EL (cell line): ENCODE measurements around the gene CTTNBP2.
A peak's percentile ranks its signal among the peaks of the same experiment; 100 is the strongest.

Experiments
- DNase-seq: peaks from one replicate; pipeline ENCODE4 v3.0.0-alpha.2; 2016

The CTTNBP2 gene, protein sequence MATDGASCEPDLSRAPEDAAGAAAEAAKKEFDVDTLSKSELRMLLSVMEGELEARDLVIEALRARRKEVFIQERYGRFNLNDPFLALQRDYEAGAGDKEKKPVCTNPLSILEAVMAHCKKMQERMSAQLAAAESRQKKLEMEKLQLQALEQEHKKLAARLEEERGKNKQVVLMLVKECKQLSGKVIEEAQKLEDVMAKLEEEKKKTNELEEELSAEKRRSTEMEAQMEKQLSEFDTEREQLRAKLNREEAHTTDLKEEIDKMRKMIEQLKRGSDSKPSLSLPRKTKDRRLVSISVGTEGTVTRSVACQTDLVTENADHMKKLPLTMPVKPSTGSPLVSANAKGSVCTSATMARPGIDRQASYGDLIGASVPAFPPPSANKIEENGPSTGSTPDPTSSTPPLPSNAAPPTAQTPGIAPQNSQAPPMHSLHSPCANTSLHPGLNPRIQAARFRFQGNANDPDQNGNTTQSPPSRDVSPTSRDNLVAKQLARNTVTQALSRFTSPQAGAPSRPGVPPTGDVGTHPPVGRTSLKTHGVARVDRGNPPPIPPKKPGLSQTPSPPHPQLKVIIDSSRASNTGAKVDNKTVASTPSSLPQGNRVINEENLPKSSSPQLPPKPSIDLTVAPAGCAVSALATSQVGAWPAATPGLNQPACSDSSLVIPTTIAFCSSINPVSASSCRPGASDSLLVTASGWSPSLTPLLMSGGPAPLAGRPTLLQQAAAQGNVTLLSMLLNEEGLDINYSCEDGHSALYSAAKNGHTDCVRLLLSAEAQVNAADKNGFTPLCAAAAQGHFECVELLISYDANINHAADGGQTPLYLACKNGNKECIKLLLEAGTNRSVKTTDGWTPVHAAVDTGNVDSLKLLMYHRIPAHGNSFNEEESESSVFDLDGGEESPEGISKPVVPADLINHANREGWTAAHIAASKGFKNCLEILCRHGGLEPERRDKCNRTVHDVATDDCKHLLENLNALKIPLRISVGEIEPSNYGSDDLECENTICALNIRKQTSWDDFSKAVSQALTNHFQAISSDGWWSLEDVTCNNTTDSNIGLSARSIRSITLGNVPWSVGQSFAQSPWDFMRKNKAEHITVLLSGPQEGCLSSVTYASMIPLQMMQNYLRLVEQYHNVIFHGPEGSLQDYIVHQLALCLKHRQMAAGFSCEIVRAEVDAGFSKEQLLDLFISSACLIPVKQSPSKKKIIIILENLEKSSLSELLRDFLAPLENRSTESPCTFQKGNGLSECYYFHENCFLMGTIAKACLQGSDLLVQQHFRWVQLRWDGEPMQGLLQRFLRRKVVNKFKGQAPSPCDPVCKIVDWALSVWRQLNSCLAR (N-terminal part only)

GRCh38 chr7:117873310-117874190 lies at the start of gene CTTNBP2:
Gene CTTNBP2 (minus strand): TSS chr7:117873441. CDS start chr7:117873415, 26 bp downstream.
- DNase-seq, result peak; percentile 10

GRCh38 chr7:117916309-117916708 lies 43.1 kb upstream of the CTTNBP2 start:
- DNase-seq, result no peak

DNA sequence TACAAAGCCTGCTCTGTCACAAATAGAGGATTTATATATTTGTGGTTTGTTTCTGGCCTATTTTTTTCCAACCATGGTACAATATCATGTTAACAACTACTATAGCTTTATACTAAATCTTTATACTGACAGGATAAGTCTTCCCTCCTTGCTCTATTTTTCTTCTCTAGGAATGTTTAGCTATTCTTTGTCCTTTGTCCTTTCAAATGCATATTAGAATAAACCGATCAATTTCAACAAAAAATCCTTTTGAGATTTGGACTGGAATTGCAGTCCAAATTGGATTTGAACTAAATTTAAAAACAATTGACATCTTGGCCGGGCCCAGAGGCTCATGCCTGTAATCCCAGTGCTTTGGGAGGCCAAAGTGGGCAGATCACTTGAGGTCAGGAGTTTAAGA lies 39.2 kb upstream of the CTTNBP2 start:
- DNase-seq, result no peak

- DNase-seq, result no peak
These were observed 35.0 kb upstream of the CTTNBP2 start for GRCh38 chr7:117908031-117908795.

DNA sequence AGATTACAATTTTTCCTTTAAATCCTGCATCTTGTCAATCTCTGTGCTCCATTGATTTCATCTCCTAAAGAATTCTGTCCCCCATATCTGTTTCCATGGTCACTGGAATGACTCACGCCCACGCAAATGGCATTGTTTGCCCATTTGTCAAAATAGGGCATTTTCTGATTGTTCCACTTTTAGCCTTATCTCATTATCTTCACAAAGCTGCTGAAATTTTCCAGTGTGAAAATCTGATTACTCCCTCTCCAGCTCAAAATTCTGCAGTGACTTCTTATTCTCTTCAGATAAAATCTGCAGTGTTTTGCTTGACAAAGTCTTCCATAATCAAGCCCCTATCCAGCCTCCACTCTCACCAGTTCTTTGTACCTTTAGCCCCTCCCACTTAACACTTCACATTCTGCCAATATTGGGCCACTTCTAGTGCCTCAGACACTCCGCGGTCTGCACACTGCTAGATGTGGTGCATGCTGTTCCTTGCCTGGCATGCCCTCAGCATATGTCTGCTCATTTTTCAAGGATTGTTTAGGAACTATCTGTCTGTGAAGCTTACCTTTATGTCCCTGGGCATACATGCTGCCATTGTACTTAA lies 33.9 kb upstream of the CTTNBP2 start:
- no peak for DNase-seq

GRCh38 chr7:117902314-117902889 lies 29.2 kb upstream of the CTTNBP2 start:
- DNase-seq, result no peak

DNA sequence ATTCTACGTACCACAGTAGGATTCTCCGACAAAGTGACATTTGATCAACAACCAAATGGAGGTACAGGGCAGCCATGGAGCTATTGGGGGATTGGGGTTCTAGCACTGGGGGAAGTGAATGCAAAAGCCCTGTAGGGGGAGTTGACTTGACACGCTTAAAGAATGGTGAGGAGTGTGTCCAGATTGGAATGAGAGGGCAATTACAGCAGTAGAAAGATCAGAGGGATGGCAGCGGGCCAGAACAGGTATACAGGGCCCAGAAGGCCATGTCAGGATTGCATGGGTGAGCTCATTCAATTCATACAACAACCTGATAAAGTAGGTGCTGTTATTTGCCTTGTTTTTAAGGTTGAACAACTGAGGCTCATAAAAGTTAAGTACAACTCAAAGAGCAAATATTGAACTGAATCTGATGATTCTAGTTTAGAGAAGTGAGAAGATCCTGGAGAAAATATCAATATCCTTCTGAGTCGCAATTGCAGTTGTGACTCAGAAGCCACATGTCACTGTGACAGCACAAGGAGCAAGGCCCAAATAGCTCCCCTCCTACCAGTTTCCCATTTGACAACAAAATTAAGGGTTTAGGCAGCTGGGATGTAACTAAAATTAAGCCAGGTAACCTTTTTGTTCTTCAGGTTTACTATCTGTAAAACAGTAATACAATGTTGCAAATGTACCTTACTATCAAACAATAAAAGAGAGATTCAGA lies 28.0 kb upstream of the CTTNBP2 start:
- no peak for DNase-seq

GRCh38 chr7:117896339-117896738 lies 23.1 kb upstream of the CTTNBP2 start:
- no peak for DNase-seq

DNA sequence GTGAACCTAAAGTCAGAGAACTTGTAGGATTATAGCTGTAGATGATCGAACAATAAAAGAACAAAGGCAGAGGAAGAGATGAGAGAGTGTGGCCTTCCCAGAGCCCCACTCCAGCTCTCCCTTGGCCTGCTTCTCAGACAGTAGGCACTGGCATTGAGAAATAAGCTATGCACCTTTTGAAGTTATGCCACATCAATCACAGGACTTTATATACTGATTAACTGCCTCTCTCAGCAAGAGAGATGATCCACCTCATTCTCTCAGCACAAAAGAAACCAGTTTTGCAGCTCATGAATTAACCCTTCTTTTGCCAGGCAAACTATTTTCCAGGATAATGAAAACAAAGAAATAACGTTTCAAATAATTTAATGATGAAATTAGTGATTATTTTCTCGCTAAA lies 22.0 kb upstream of the CTTNBP2 start:
- DNase-seq, result no peak

DNA sequence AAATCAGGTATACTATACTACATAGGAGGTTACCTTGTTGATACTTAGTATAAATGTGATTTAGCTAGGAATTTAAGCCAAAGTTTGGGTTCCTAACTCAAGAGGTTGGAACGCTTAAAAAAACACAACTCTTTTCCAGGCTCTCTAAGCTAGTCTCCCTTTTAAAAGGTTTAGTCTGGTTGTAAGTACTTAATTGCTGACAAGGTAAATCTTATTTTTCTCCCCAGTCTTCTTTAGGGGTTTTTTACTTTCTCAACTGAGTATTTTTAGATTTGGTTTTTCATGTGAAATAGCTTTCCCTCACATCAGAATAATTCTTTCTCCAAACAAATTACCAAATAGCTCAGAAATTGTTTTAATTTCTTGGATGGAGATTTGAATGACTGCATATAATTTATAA lies 20.8 kb upstream of the CTTNBP2 start:
- DNase-seq, result no peak

GRCh38 chr7:117892821-117893220 lies 19.6 kb upstream of the CTTNBP2 start:
- DNase-seq, result no peak

- DNase-seq, result no peak
These were observed 16.4 kb upstream of the CTTNBP2 start for GRCh38 chr7:117889611-117890010.

DNA sequence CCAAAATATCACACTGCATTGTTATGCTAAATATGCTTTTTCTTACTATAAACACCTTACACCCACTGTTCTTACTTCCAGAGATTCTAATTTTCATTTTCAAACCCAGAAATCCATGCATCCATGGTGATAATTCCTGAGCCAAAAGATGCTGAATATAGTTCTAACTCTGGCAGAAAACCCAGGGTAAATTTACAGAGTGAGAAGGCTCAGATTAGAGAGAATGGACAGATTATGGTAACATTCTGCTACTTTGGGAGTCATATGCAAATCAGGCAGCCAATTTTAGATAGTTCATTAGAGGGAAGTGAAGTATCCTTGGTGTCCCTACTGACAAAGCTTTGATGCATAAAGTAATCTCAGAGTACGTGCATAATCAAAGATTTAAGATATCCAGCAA lies 15.4 kb upstream of the CTTNBP2 start:
- no peak for DNase-seq

GRCh38 chr7:117882594-117882993 lies 9.4 kb upstream of the CTTNBP2 start:
- DNase-seq, result no peak

DNA sequence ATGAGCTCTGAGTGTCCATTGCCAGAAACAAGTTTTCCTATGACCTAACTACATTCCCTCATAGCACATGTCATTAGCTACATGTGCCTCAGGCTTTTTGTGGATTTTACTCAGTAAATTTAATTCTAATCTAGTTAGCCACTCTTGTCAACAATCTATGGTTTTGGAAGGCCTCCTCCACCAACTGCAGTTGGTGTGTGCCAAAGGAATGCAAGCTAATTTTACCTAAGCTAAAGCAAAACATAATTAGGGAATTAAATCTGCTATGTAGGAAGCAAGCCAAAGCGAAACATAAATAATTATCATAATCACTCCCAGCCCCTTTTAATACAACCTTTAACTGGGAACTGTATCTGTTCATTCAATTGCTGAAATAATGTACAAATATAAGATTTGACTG lies 3.5 kb upstream of the CTTNBP2 start:
- no peak for DNase-seq

GRCh38 chr7:117875566-117875965 lies 2.3 kb upstream of the CTTNBP2 start:
- no peak for DNase-seq

GRCh38 chr7:117874191-117874700 lies 1.0 kb upstream of the CTTNBP2 start:
- no peak for DNase-seq

GRCh38 chr7:117872561-117873309 lies 506 bp downstream of the CTTNBP2 start:
- no peak for DNase-seq
